Inflammatory macrophage treated with lipopolysaccharide for 1 hour (primary cell): ENCODE measurements around the gene FRS2.

ENCODE experiments used
- DNase-seq, 2 donors: peaks; one replicate each; pipeline ENCODE4 v3.0.0-alpha.2; 2020 to 2022

Gene FRS2

DNA sequence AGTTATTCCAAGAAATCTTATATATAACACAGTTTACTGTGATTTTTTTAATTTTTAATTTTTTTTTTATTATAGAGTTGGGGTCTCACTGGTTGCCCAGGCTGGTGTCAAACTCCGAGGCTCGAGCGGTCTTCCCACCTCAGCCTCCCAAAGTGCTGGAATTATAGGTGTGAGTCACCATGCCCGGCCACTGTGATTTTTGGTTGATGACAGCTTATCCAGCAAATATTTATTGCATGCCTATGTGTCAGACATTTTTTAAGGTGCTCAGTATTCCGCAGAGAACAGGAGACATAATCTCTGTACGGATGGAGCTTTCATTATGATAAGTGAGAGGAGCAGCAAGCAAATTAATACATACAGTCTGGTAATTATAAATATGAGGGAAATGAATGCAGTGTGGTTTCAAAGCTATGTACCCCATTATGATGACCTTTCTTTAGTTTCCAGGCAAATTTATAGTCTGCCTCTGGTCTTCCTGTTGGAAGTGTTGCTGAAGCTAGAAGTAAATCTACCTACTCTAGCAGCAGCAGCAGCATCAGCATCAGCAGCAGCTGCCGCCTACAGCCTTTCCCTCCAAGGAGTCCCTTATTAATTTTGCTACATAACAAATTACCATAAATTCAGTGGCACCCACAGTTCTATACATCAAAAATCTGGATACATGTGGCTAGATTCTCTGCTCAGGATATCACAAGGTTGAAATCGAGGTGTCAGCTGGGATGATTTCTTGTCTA, 32.3 kb downstream of the FRS2 start:
- DNase-seq: no peak

- no peak for DNase-seq
Observed at GRCh38 chr12:69508091-69508490, 37.9 kb downstream of the FRS2 start.

- DNase-seq: no peak
Observed at GRCh38 chr12:69508621-69509020, 38.4 kb downstream of the FRS2 start.

DNA sequence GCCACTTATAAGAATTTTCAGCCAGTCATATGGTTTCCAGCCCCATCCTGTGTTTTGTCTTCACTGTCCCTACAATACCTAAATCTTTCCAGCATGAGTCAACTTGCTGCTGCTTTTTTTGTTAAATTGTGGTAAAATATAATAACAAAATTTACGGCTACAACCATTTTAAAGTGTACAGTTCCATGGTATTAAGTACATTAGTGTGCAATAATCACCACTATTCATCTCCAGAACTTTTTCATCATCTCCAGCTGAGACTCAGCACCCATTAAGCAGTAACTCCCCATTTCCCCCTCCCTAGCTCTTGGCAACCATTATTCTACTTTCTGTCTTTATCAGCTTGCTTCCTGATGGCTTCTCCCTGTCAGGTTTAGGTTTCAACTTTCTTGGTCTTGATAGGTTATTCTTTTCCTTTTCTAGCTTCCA, 39.1 kb downstream of the FRS2 start:
- no peak for DNase-seq

- no peak for DNase-seq
Observed at GRCh38 chr12:69509904-69510827, 40.0 kb downstream of the FRS2 start.

DNA sequence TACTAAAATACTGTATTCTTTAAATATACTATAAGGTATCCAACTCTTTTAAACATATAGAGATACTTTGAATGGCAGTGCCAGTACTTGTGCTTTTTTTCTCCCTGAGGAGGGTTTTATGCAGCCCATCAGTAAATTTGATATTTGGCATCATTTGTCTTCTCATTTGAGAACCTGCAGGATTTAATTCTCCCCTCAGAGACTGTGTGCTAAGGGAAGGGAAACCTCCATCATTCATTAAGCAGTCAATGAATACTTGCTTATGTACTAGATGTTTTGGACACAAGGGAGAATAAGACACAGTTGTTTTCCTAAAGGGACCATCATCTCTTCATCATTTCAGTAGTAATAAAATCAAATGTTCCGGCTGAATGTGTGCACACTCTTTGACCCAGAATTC, 40.8 kb downstream of the FRS2 start:
- no peak for DNase-seq

- no peak for DNase-seq
Observed at GRCh38 chr12:69511469-69512267, 41.5 kb downstream of the FRS2 start.

DNA sequence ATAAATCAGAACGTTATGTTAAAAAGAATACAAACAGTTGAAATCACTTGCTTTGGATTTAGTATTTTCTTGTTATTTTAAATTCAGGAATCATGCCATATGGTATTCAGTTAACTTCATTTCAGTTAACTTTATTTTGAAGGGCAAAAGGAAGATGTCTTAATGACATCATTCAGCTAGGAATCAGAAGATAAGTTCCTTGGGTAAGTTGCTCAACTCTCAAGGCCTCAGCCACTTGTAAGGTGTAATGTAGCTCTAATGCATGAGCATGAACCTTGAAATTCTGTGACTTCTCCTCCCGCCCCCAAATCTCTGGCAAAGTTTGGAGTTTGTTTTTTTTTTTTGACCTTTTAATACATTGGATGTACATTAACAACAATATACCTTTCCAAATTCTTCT, 42.6 kb downstream of the FRS2 start:
- DNase-seq: no peak

DNA sequence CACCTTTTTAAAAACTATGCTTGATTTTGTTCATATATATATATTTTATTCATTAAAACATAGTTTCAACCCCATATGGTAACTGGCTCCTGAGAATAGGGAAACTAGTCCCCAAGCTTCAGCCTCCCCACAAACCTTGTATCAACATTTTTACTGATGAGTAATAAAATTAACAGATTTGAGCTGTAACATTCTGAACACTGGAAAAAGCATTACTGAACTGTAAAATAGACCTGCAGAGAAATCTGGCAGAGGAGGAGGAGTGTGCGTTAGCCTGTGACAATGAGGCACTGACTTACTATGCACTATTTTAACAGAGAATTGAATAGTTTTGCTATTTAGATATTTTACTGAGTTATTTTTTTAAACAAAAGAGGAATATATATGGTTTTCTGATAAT, 43.1 kb downstream of the FRS2 start:
- no peak for DNase-seq

DNA sequence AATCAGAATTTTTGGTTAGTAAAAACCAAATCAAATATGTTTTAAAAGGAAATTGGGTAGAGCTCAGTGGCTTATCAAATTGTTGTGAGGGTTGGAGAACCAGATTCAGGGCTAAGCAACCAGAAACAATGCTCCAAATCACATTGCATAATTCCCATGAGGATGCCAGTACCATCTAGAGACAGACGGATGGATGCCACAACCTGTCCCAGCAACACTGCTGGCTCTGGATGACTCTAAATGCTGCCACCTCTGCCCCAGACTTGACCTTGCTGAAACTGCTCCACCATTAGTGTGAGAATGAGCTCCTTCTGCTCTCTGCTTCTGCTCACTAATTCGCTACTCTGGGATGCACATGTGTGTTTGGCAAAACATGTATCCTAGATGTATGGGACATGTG, 43.9 kb downstream of the FRS2 start:
- no peak for DNase-seq

GRCh38 chr12:69514845-69515244, 44.7 kb downstream of the FRS2 start:
- DNase-seq: no peak

DNA sequence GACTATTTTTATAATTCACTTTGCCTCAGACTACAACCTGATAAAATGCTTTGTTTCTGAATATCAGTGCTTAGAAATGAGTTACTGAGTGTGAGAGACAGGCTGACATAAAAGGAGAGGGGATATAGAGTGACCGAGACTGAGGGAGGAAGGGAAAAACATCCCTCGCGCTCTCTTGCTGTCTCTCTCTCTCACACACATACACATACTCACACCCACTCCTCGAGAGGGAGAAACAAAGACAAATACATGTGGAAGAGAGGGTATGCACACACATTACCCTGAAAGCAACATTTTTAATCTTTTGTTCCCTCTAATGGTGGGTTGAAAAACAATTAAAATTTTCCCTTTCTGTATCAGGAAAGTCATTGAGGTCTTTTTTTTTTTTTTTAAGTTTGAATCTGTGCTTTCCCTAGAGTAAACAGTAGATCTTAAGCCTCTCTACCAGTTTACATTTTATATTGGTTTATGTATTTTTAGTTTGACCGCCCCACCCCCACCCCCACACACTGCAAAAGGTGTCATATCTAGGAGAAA, 45.3 kb downstream of the FRS2 start:
- no peak for DNase-seq

DNA sequence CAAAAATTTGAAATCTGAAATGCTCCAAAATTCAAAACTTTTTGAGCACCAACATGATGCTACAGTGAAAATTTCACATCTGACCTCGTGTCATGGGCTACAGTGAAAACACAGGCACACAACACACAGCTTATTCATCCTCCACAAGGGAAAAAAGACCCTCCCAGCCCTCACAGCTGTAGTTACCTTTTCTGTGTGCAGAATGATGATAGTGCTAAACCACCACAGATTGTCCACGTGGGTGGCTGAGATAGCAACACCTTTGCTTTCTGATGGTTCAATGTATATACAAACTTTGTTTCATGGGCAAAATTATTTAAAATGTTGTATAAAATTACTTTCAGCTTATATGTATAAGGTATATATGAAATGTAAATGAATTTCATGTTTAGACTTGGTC, 46.8 kb downstream of the FRS2 start:
- DNase-seq: no peak

GRCh38 chr12:69517406-69517805, 47.2 kb downstream of the FRS2 start:
- DNase-seq: no peak

DNA sequence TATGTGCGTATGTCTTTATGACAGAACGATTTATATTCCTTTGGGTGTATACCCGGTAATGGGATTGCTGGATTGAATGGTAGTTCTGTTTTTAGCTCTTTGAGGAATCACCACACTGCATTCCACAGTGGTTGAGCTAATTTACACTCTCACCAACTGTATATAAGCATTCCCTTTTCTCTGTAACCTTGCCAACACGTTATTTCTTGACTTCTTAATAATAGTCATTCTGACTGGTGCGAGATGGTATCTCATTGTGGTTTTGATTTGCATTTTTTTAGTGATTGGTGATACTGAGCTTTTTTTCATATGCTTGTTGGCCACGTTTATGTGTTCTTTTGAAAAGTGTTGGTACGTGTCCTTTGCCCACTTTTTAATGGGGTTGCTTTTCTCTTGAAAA, 49.7 kb downstream of the FRS2 start:
- no peak for DNase-seq

GRCh38 chr12:69523433-69524330, 53.5 kb downstream of the FRS2 start:
- DNase-seq: no peak

GRCh38 chr12:69524331-69524630, 54.1 kb downstream of the FRS2 start:
- no peak for DNase-seq

DNA sequence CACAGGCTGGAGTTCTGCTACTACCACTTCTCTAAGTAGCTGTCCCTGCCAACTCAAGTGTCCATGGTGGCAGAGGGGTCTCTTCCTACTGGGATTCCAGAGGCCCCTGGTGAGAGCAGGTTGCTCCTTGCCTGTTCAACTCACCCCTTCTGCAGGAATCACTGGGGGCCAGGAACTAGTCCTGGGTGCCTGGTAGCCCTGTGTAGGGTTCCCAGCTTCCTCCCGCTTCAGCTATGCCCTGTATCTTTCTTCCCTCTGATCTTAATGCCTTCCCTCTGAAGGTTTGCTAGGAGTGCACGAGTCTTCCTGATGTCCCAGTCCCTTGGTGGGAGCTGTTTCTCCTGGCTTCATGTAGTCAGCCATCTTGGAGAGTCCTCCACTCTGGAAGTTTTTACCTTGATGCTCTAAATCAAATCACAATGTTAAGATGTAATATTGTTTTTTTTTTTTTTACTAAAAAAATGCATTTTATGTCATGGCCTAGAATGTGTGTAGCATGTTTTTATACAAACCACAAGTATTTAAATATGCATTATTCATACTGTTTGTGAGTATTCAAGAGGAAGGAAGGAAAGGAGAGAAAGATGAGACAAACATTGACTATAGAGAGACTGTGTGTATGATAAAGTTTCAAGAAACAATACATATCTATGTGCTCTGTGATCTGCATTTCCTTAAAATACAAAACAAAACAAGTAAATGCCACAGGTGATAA, 54.7 kb downstream of the FRS2 start:
- no peak for DNase-seq

DNA sequence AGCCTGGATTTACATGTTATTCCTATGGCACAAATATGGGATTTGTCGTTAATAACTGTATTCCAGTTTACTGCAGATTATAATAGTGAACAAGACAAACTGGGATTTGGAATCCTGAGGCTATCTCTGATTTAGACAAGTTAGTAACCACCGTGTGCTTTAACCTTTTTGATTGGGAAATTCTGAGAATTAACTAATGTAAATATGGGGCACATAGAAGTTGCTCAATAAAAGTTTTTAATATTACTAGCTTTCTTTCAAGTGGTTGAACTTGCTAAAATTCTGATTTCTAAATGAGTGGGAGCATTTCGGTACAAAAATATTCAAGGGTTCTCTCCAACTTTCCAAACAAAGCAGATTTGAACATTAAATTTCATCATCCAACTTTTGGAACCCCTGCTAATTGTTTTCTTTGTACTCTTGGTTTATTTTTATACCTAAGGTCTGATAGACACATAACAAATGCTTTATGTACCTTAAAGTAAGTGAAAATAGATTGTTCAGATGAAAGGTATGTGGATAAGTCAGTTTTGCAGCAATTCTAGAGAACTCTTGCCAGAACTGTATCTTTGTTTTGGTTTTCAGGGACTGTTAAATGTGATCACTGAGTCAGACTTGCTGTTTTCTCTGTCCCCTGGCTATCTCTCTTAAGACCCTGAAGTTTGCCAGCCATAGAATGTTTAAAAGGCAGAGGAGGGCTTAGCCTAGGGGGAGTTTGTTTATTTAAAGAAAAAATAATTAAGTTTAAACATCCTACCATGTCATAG, 57.5 kb downstream of the FRS2 start:
- DNase-seq: no peak

DNA sequence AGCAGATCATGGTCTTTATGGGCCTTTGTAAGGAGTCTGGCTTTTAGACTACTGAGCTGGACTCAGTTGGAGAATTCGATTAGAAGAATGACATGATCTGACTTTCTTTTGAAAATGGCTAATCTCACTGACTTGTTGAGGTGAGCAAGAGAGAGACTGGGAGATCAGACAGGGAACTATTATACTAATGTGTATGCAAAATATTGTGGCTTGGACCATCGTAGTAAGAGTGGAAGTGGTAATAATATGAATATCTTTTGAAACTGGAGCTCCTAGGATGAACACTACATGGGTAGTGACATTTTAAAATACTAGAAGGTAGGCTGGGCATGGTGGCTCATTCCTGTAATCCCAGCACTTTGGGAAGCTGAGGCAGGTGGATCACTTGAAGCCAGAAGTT, 58.8 kb downstream of the FRS2 start:
- no peak for DNase-seq

DNA sequence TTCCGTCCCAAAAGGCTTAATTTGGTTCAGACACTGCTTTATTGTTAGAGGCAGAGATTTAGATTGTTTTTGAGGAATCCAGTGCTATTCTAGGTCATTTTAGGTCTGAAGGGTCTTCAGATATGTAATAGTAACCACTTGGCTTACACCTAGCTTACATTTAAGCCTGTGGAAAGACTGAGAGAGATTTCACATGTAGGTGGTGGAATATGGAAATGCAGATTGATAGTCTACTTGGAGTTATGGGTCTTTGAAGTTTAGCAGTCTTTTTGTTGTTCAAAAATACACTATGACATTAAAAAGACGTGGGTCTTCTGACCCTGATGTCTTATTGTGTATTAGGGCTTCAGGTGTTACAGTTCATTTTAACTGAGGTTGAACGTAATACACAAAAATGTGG, 63.7 kb downstream of the FRS2 start:
- DNase-seq: no peak
